Measurements from ENCODE around the gene GOLT1B. TPM values are rescaled to one million over a fixed set of nuclear protein-coding genes. Genes with fewer than 3 reads are reported as not detected.

The GOLT1B gene
- total RNA-seq, 1 experiment from 2014 or later = 46.1 TPM

DNA sequence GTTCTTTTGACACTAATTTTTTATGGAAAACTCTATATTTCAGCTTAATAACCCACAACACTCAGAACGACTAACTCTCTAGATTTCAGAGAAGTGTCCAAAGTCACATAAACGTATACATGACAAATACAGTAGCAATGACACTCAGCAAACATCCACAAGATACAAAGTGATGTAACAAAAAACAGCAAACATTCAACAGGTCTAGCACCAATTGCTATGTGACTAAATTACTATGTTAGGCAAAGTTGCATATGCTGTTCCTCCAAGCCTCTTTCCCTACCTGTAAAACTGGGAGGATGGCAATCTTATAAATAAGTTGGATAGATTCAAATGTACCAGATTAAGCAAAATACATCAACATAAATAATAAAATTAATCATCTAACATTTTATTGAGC, 1.8 kb upstream of the GOLT1B start:
- Mint-ChIP-seq H3K9me3 (no peaks in the 10 kb centered on the region), H3K27ac (no peak overlapping the region), H3K4me1 (peaks cover 10 to 12% of the 10 kb centered on the region in 2 experiments), H3K4me3 (no peak overlapping the region), H3K36me3 (ENCODE audit: insufficient read depth in 1 of 3, low read depth in 3 of 3) (peaks cover 2 to 34% (median 30%) of the 10 kb centered on the region in 3 experiments; a peak in 6 of 7 replicates), H3K27me3 (ENCODE audit: low read depth) (no peaks in the 10 kb centered on the region)
- H3K9me3 ChIP-seq (ENCODE audit: control insufficient read depth, low read depth, low read length) = no peaks in the 10 kb centered on the region
- no peak overlapping the region for H2BK120ac ChIP-seq (ENCODE audit: low read depth, low read length, poor library complexity, severe bottlenecking)
- H4K8ac ChIP-seq (replicated peaks; ENCODE audit: insufficient read length, low read depth, low read length) = no peak overlapping the region
- no peak overlapping the region for H3K4me2 ChIP-seq (ENCODE audit: insufficient read depth, insufficient read length, low read length)
- TF ChIP-seq, protein P1, sequence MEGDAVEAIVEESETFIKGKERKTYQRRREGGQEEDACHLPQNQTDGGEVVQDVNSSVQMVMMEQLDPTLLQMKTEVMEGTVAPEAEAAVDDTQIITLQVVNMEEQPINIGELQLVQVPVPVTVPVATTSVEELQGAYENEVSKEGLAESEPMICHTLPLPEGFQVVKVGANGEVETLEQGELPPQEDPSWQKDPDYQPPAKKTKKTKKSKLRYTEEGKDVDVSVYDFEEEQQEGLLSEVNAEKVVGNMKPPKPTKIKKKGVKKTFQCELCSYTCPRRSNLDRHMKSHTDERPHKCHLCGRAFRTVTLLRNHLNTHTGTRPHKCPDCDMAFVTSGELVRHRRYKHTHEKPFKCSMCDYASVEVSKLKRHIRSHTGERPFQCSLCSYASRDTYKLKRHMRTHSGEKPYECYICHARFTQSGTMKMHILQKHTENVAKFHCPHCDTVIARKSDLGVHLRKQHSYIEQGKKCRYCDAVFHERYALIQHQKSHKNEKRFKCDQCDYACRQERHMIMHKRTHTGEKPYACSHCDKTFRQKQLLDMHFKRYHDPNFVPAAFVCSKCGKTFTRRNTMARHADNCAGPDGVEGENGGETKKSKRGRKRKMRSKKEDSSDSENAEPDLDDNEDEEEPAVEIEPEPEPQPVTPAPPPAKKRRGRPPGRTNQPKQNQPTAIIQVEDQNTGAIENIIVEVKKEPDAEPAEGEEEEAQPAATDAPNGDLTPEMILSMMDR (conservative IDR thresholded peaks at IDR 0.05) = no peak
- peaks cover 13% of the 10 kb centered on the region; the same call in 1 of the 2 replicates for H3K79me2 ChIP-seq (ENCODE audit: insufficient read depth, low read length)
- H3K14ac ChIP-seq (ENCODE audit: insufficient read depth, low read length) = no peak overlapping the region
- H2BK20ac ChIP-seq (ENCODE audit: low read depth, low read length, poor library complexity, severe bottlenecking) = no peak overlapping the region
- no peak overlapping the region for H3K9ac ChIP-seq (ENCODE audit: extremely low read depth, insufficient read length, low read length)
- H3K56ac ChIP-seq (ENCODE audit: insufficient read length, low read depth, low read length) = no peak overlapping the region
- H3T11ph ChIP-seq (ENCODE audit: low read length) = no peak overlapping the region
- no peak overlapping the region for H2BK12ac ChIP-seq (ENCODE audit: insufficient read length, low read depth, low read length)
- H2BK15ac ChIP-seq (ENCODE audit: low read depth, low read length) = no peak overlapping the region
- H4K91ac ChIP-seq (ENCODE audit: insufficient read length, low read depth, low read length) = no peak overlapping the region
- peaks cover 3% of the 10 kb centered on the region for H3K79me1 ChIP-seq (ENCODE audit: insufficient read depth, low read depth, low read length, poor library complexity, severe bottlenecking)
- no peak overlapping the region for H3K18ac ChIP-seq (ENCODE audit: insufficient read length, low read depth, low read length)
- H3K23ac ChIP-seq (ENCODE audit: insufficient read length, low read depth, low read length) = no peak overlapping the region
- WGBS (ENCODE audit: extremely low coverage, insufficient read length, low lambda C conversion rate) = no CpG with 5 or more reads among the region's 2 CpGs
- no peak for DNase-seq
- no peak overlapping the region for H4K5ac ChIP-seq (ENCODE audit: insufficient read length, low read depth, low read length)
- H2BK5ac ChIP-seq (ENCODE audit: insufficient read length, low read length) = no peak overlapping the region
- peaks cover 2% of the 10 kb centered on the region for H4K20me1 ChIP-seq (ENCODE audit: control insufficient read depth, insufficient read depth, insufficient read length)
- H3K27ac ChIP-seq (ENCODE audit: insufficient read length, low read depth, low read length) = no peak overlapping the region
- no peaks in the 10 kb centered on the region for H3K4me1 ChIP-seq (ENCODE audit: insufficient read depth, low read length)
- H2AFZ ChIP-seq (ENCODE audit: low read length) = no peak overlapping the region
- H3K4ac ChIP-seq (ENCODE audit: low read depth, low read length) = no peak overlapping the region
- no peaks in the 10 kb centered on the region for H3K27me3 ChIP-seq (ENCODE audit: insufficient read depth, low read length)
- no peak overlapping the region for H2AK5ac ChIP-seq (ENCODE audit: insufficient read length, low read length)
- H3K23me2 ChIP-seq (ENCODE audit: insufficient read length, low read depth, low read length, poor library complexity, severe bottlenecking) = peaks cover 10% of the 10 kb centered on the region
